ENCODE results near the gene C11orf68.

The C11orf68 gene

DNA sequence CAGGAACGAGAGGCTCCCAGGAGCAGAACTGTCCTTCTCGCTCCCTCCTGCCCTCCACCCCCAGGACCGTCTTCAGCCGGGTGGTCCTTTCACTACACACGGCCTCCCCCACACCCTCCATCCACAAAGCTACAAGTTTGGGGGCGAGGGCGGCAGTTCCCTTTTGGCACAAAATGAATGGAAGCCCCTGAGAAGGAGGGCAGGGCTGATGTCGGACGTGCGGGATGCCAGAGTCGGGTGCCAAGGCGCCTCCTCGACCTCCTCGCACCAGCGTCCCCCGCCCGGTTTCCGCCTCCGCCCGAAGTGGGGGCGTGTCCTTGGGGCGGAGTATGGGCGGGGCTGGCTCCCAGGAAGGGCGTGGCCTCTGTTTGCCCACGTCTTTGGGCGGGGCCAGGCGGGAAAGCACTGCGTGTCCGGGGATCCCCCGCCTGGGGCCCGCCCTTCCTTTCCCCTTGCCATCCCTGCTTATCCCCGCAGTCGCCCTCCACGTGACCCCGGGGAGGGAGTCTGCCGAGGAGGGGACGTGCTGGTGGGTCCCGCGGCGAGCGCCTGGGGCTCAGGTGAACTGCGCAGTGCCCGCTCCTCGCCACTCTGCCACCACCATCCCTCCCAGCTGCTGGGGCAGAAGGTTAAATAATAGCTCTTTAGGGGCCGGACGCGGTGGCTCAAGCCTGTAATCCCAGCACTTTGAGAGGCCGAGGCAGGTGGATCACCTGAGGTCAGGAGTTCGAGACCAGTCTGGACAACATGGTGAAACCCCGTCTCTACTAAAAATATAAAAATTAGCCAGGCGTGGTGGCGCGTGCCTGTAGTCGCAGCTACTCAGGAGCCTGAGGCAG, 45.3 kb downstream of the C11orf68 start:
- DNase-seq (ENCODE audit: insufficient read length) = peak; percentile 98
- TF ChIP-seq TAF1 (IDR thresholded peaks at IDR 0.05; ENCODE audit: borderline replicate concordance, low read depth, low read length) (0 out of 2 replicates have a peak, but pooled peaks have one; percentile 21), POLR2AphosphoS5 (IDR thresholded peaks at IDR 0.05; ENCODE audit: low read depth, low read length) (0 out of 2 replicates have a peak, but pooled peaks have one; percentile 51), POLR2A (IDR thresholded peaks at IDR 0.05; ENCODE audit: low read depth, low read length) (peak; percentile 69; the same call in 1 of the 2 replicates)
- peak; percentile 100 for FAIRE-seq

DNA sequence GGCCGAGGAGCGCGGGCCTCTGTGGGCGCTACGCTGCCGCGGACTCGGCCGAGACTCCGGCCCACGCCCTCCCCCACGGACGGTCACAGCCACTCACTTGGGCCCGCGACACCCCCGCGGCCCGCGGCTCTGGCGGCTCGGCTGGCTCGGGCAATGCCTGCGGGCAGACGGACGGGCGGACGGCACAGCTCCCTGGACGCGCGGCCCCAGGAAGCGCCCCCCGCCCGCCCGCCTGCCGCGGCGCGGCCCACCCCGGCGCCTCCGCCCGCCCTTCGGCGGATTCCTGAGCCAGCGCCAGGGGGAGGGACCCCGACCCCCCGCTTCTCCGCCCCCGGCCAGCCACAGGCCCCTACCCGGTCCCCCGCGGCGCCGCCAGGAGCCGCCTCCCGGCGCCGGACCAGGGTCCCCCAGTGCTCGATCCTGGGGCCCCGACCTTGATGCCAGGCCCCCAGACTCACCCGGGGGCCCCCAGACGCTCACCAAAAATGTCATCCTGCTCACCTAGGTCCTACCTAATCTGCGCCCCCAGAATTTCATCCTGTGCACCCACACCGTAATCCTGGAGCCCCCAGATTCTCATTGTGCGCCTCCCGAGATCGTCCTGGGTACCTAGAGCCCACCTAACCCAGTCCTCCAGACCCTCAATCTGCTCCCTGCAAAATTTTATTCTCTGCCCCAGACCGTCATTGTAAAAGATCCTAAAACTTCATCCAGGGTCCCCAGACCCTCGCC, 46.1 kb downstream of the C11orf68 start, which contains the start of gene EFEMP2:
Gene EFEMP2 (minus strand): TSS at position 215 of the 732 bp plus-strand sequence. CDS start 446 bp downstream, outside the sequence.
- DNase-seq (ENCODE audit: insufficient read length) (no peak), FAIRE-seq (no peak)
- TF ChIP-seq POLR2AphosphoS5 (IDR thresholded peaks at IDR 0.05; ENCODE audit: low read depth, low read length) (no peak), TAF1 (IDR thresholded peaks at IDR 0.05; ENCODE audit: borderline replicate concordance, low read depth, low read length) (no peak), POLR2A (IDR thresholded peaks at IDR 0.05; ENCODE audit: low read depth, low read length) (no peak)

DNA sequence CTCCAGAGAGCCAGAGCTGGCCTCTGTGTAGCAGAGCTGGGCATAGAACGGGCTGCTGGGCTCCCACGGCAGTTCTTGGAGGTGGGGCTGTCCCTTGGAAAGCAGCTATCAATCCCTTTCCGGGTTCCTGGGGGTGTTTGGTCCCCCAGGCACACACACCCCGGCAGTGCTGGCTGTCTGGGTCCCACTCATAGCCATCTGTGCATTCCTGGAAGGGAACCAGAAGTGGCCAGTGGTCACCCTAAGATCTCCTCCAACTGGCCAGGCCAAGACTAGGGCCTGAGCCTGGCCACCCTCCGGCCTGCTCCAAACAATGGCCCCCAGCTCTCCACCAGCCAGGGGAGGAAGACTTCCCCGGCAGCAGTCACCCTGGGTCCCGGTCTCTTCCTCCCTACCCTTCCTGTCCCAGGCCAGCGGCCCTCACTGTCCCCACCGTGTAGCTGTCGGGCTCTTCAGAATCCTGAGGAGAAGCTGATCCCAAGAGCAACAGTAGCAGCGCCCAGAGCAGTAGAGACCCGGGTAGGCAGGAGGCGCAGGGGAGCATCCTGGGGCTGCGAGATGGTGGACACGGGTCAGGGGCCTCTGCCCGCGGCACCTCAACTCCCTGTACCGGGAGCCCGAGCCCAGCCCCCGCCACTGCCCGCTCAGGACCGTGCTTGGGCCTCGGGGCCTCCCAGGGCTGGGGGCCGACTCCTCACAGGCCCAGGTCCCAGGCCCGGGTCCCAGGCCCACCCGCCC, 46.9 kb downstream of the C11orf68 start:
- FAIRE-seq (no peak), DNase-seq (ENCODE audit: insufficient read length) (no peak)
- no peak for TF ChIP-seq TAF1 (IDR thresholded peaks at IDR 0.05; ENCODE audit: borderline replicate concordance, low read depth, low read length)
- no peak for TF ChIP-seq POLR2A (IDR thresholded peaks at IDR 0.05; ENCODE audit: low read depth, low read length)

DNA sequence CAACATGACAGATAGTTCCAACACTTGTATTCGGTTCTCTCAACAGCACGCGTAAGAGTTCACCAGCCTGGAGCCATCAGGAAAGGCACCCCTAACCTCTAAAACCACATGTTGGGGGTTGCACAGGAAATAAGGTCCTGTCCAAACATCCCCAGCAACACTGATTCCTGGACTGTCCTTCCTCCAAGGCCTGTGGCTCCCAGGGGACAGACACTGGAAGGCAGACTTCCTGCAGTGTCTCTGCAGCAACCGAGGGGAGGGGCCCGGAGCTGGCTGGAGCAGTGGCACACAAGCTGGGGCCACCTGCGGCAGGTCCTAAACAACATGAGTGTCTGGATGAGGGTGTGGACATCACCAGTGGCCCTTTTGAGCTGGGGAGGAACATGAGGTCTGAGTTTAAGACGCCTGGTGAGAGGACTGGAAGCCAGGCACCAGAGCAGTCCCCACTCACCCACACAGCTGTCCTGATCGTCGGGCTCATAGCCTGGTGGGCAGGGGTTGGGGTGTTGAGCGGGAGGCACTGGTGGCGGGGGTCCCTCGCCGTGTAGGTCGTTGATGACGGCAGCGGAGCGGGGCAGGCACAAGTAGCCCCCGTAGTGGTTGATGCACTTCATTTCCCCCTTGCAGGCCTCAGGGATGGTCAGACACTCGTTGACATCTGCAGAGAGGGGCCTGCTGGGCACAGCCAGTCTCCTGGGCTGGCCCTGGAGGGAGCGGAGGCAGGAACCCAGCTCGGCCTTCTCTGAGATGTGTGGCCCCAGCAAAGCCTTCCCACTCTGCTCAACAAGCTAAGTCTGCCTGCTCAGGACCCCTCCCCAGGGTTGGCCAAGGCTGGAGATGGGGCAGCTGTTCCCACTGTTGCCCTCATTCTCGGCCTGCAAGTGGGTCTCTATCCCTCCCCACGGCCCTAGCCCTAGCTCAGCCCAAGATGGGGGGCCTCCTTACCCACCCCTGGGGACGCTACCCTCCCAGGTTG, 47.9 kb downstream of the C11orf68 start:
- FAIRE-seq (peak; percentile 75), DNase-seq (ENCODE audit: insufficient read length) (no peak)
- TF ChIP-seq POLR2AphosphoS5 (IDR thresholded peaks at IDR 0.05; ENCODE audit: low read depth, low read length) = no peak
- TF ChIP-seq TAF1 (IDR thresholded peaks at IDR 0.05; ENCODE audit: borderline replicate concordance, low read depth, low read length) = no peak
- TF ChIP-seq POLR2A (IDR thresholded peaks at IDR 0.05; ENCODE audit: low read depth, low read length) = peak; percentile 27

DNA sequence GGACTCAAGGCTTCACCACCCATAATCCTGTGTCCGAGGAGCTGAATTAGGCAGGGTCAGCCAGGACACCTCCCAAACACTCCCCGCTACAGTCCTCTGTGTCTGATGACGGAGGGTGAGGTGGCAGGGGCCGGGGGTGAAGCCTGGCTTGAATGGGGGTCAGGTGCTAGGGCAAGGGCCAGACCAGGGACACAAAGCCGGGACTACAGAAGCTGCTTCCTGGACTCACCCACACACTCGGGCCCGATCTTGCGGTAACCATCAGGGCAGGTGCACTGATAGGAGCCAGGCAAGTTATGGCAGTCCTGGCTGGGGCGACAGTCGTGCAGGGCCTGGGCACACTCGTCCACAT, 48.6 kb downstream of the C11orf68 start:
- TF ChIP-seq POLR2A (IDR thresholded peaks at IDR 0.05; ENCODE audit: low read depth, low read length) (no peak), TAF1 (IDR thresholded peaks at IDR 0.05; ENCODE audit: borderline replicate concordance, low read depth, low read length) (no peak), POLR2AphosphoS5 (IDR thresholded peaks at IDR 0.05; ENCODE audit: low read depth, low read length) (no peak)
- DNase-seq (ENCODE audit: insufficient read length) (no peak), FAIRE-seq (peak; percentile 74)

DNA sequence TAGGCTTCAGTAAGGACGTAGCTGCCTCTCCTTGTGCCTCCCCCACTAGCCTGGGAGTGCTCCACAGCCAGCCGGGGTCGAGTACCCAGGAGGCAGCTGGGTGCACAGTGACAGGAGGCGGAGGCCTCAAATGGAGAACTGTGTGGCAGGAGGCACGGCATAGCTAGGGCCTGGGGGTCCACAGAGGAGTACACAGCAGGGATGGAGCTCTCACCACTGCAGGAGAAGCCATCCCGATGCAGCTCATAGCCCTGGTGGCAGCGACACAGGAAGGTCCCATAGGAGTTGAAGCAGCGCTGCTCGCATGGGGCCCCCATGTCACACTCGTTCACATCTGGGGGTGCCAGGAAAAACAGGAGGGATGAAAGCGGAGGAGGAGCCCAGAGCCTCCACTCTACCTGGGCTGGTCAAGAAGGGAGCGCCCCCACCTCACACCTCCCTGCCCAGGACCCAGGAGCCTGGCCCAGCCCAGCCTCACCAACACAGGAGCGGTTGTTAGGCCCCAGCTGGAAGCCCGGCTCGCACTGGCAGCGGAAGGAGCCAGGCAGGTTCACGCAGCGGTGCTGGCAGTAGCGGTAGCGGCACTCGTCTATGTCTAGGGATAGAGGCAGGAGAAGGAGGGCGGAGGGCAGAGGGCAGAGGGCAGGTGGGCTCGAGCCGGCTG, 49.1 kb downstream of the C11orf68 start:
- TF ChIP-seq TAF1 (IDR thresholded peaks at IDR 0.05; ENCODE audit: borderline replicate concordance, low read depth, low read length) (no peak), POLR2AphosphoS5 (IDR thresholded peaks at IDR 0.05; ENCODE audit: low read depth, low read length) (peak; percentile 31), POLR2A (IDR thresholded peaks at IDR 0.05; ENCODE audit: low read depth, low read length) (peak; percentile 62)
- DNase-seq (ENCODE audit: insufficient read length) = no peak
- FAIRE-seq = no peak

DNA sequence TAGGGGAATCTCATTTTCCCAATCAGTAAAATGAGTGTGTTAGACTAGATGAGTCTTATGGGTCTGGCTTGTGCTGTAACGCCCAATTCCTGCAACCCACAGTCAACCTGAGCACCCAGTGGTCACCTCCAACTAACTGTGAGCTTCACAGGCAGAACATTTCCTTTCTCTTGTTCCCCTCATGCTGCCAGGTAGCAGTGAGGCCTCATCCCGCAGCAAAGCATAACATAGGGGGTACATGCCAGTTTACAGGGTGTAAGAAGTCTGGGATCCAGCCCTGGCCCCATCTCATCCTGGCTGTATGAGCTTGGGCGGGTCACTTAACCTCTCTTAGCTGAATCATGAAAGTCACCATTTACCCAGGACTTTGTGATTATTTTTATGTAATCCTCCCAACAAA, 50.0 kb downstream of the C11orf68 start:
- no peak for FAIRE-seq
- TF ChIP-seq POLR2A (IDR thresholded peaks at IDR 0.05; ENCODE audit: low read depth, low read length) (peak; percentile 13), TAF1 (IDR thresholded peaks at IDR 0.05; ENCODE audit: borderline replicate concordance, low read depth, low read length) (no peak), POLR2AphosphoS5 (IDR thresholded peaks at IDR 0.05; ENCODE audit: low read depth, low read length) (0 out of 2 replicates have a peak, but pooled peaks have one; percentile 9)
- DNase-seq (ENCODE audit: insufficient read length) = no peak

DNA sequence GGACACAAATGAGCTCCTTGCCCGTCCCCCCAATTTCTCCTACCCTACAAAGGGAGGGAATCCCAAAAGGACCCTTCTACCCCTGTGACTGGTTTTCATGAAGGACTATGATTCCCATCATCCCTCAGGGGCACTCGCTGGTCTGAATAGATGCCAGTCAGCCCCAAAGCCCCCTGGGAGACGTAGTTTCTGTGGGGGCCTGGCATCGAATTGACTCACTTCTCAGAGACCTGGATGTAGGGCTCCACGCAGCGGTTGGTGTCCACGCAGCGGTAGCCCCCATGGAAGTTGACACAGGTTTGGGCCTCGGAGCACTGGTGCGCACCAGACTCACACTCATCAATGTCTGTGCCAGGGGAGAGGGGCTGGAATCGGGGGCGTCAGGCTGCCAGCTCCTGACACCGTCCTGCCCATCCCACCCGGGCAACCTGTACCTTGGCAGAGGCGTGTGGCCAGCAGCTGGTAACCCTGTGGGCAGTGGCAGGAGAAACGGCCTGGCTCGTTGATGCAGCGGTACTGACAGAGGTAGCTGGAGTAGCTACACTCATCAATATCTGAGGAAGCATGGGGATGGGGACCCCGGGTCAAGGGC, 50.7 kb downstream of the C11orf68 start:
- TF ChIP-seq POLR2A (IDR thresholded peaks at IDR 0.05; ENCODE audit: low read depth, low read length) (peak; percentile 40; the same call in 1 of the 2 replicates), TAF1 (IDR thresholded peaks at IDR 0.05; ENCODE audit: borderline replicate concordance, low read depth, low read length) (no peak), POLR2AphosphoS5 (IDR thresholded peaks at IDR 0.05; ENCODE audit: low read depth, low read length) (peak; percentile 72)
- FAIRE-seq = no peak
- no peak for DNase-seq (ENCODE audit: insufficient read length)

DNA sequence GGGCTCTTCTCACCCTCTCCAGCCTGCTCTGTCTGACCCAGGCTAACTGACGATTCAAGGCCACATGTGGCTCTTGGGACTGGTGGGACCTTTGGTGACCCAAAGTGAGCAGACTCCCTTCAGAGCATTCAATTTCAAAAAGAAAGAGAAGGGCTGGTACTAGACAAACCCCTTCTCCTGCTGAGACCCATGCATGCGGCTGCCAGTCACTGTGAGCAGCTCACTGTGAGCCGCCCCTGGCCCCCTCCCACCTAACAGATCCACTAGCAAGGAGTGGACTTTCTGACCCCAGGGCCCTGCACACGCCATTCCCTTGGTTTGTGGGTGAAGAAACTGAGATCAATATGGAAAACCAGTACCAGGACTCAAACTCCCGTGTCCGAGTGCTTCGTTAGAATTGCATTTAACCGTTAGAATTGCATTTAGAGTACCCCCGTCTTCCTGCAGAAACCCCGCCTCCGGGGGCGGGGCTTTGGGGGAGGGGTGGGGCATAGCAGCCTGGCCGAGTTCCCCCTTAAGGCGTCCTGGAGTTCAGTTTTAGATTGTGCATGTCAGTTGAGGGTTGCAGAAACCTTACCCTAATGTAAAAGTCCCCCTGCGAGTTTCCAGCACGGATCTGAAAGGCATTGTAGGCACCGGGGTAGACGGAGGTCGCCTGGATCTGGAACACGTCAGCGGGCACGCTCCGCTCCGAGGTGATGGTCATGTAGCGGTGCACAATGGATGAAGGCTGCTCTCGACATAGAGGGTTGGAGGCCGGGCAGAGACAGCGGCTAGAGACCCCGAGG, 51.4 kb downstream of the C11orf68 start:
- FAIRE-seq (peak; percentile 87), DNase-seq (ENCODE audit: insufficient read length) (no peak)

More for the DNA sequence above, 51.4 kb downstream of the C11orf68 start:
- no peak for TF ChIP-seq POLR2A (IDR thresholded peaks at IDR 0.05; ENCODE audit: low read depth, low read length)
- TF ChIP-seq TAF1 (IDR thresholded peaks at IDR 0.05; ENCODE audit: borderline replicate concordance, low read depth, low read length) = no peak
- TF ChIP-seq POLR2AphosphoS5 (IDR thresholded peaks at IDR 0.05; ENCODE audit: low read depth, low read length) = no peak

Measured in GM12892 (cell line).